ENCODE results near the gene ARL4D.

DNA sequence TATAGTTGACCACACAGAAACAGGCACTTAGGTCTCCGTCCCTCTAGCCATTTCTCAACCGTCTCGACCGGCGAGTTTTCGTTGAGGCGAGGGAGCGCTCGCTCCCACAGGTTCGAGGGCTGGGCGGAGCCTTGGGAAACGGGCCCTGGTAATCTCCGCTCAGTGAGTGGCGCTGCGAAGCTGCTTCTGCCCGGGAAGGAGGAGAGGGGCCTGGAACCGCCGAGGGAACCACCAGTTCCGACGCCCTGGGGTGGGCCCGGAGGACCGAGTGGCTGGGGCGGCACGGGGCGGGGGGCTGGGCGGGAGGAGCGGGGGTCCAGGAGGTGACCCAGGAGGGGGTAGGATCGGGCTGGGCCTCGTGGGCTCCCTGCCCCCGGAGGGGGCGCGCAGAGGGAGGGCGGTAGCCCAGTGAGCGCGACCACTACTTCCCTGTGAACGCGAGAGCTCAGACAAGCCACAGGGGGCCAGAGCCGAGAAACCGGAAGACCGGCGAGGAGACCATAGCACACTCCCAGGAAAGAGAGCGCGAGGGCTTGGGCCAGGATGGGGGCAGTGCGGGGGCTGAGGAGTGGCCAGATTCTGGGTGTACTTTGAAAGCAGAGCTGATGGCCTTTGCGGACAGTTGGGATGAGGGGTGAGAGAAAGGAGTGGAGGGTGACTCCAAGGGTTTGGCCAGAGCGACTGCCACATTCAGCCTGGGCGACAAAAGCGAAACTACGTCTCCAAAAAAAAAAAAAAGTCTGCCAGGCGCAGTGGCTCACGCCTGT lies 29.9 kb upstream of the ARL4D start:
- TF ChIP-seq SIN3A (conservative IDR thresholded peaks at IDR 0.05 in 1 of 2, IDR thresholded peaks at IDR 0.05 in 1 of 2; ENCODE audit: low read depth in 1 of 2, low read length in 2 of 2) (no peak), KDM4A (IDR thresholded peaks at IDR 0.05; ENCODE audit: low read depth, low read length, severe bottlenecking) (no peak), EZH2 (IDR thresholded peaks at IDR 0.05; ENCODE audit: low read depth, low read length, severe bottlenecking) (no peak), RFX5 (IDR thresholded peaks at IDR 0.05; ENCODE audit: borderline replicate concordance, low read depth, low read length) (no peak), SP4 (IDR thresholded peaks at IDR 0.05; ENCODE audit: low read length) (no peak), RXRA (IDR thresholded peaks at IDR 0.05; ENCODE audit: insufficient read depth, low read depth, low read length) (no peak), CHD2 (IDR thresholded peaks at IDR 0.05; ENCODE audit: low read length) (peak; percentile 83), RAD21 (IDR thresholded peaks at IDR 0.05 in 1 of 2, conservative IDR thresholded peaks at IDR 0.05 in 1 of 2; ENCODE audit: low read depth in 2 of 2, low read length in 2 of 2) (peak in 1 of 2 experiments; percentile 11; a peak in 1 of 4 replicates), YY1 (IDR thresholded peaks at IDR 0.05; ENCODE audit: low read depth, low read length) (no peak), POLR2AphosphoS5 (IDR thresholded peaks at IDR 0.05; ENCODE audit: low read depth, low read length) (peak; percentile 54), GABPA (IDR thresholded peaks at IDR 0.05; ENCODE audit: borderline replicate concordance, insufficient read depth, low read length) (no peak)
- TF ChIP-seq, protein P1, sequence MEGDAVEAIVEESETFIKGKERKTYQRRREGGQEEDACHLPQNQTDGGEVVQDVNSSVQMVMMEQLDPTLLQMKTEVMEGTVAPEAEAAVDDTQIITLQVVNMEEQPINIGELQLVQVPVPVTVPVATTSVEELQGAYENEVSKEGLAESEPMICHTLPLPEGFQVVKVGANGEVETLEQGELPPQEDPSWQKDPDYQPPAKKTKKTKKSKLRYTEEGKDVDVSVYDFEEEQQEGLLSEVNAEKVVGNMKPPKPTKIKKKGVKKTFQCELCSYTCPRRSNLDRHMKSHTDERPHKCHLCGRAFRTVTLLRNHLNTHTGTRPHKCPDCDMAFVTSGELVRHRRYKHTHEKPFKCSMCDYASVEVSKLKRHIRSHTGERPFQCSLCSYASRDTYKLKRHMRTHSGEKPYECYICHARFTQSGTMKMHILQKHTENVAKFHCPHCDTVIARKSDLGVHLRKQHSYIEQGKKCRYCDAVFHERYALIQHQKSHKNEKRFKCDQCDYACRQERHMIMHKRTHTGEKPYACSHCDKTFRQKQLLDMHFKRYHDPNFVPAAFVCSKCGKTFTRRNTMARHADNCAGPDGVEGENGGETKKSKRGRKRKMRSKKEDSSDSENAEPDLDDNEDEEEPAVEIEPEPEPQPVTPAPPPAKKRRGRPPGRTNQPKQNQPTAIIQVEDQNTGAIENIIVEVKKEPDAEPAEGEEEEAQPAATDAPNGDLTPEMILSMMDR (IDR thresholded peaks at IDR 0.05; ENCODE audit: control extremely low read depth in 1 of 3, insufficient read depth in 1 of 3, low read depth in 1 of 3, low read length in 3 of 3) = no peak
- TF ChIP-seq, protein P2, sequence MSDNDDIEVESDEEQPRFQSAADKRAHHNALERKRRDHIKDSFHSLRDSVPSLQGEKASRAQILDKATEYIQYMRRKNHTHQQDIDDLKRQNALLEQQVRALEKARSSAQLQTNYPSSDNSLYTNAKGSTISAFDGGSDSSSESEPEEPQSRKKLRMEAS (IDR thresholded peaks at IDR 0.05) = peak; percentile 33; the same call in 1 of the 2 replicates
